Stimulated activated naive CD4-positive, alpha-beta T cell treated with Interleukin-2 at 50 U/mL for 16 hours (primary cell): ENCODE measurements around the gene DDX41.
"Not testable (repeated sequence)": the region's sequence is repeated elsewhere in the genome, so short reads cannot be mapped to it uniquely, and the experiment has no call there.

Experiments used
- DNase-seq: peaks from one replicate; lab custom pipeline; 2025; lab: John Stamatoyannopoulos, UW

The DDX41 gene

GRCh38 chr5:177498013-177498787, 18.6 kb downstream of the DDX41 start:
- no peak for DNase-seq

DNA sequence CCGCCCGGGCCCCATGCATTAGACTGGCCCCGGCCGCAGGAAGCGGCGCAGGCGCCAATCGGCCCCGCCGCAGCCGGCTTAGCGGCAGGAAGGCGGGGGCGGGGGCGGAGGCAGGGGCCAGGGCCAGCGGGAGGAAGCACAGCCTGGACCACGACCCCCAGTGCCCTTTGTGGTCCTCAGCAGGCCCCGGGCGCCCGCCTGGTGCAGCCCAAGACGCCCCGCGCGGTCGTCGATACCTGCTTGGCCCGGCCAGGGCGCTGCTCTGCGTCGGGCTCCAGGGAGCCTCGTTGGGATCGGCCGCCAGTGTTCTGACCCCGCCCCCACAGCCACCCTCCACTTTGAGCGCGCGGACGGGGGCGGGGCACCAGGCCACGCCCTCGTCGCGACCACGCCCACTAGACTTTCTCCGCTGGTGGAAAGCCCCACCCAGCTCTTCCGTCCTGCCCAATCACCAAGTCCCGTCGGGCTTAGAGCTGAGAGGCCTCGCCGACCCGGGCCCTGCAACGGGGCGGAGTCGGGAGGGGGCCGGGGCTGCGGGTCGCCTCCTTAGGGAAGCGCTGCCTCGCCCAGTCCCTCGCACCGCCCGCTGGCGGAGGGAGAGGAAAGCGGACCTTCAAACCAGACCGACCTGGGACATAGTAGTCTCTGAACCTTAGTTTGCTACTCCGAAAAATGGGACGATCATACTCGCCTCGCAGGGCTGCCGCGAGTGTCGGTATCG, 19.3 kb downstream of the DDX41 start, which contains the start of gene PDLIM7:
PDLIM7 (minus strand) TSS at position 313 of the 721 bp plus-strand sequence. CDS start 1,092 bp downstream, outside the sequence.
- DNase-seq = peak; percentile 91

- DNase-seq = no peak
Measured at GRCh38 chr5:177496727-177497291, 20.0 kb downstream of the DDX41 start.

GRCh38 chr5:177496070-177496726, 20.6 kb downstream of the DDX41 start:
- DNase-seq = no peak

DNA sequence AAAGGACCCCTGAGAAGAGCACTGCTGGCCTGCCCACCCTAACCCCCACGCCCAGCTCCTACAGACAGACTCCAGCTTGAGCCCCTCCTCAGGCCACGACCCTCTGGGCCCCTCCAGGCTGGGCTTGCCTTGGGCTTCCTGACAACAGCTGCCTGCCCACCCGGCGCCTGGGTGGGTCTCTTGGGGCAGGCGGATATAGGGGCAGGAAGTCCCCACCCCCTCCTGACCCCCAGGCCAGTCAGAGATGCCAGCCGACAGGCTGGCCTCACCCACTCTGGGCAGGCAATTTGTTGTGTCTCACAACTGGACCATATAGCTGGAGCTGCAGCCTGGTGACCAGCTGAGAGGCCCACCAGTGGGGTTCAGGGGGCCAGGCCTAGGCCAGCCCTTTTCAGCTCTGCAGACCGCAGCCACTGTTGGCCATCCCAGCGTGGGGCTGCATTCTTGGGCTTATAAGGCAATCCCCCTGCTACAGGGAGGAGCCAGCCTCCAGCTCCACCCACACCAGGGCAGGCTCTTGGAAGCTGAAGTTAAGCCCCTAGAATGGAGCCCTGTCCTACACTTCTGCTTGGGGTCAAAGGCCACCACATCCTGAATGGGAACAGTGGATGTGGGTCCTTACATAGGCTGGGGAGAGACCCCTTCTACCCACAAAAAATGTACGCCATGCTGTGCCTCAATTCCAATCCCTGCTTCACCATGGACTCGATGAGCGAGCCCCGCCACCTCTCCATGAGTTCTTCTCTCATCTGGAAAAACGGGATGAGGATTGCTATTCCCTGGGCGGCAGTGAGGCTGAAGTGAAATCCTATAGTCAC, 21.3 kb downstream of the DDX41 start:
- DNase-seq = no peak

DNA sequence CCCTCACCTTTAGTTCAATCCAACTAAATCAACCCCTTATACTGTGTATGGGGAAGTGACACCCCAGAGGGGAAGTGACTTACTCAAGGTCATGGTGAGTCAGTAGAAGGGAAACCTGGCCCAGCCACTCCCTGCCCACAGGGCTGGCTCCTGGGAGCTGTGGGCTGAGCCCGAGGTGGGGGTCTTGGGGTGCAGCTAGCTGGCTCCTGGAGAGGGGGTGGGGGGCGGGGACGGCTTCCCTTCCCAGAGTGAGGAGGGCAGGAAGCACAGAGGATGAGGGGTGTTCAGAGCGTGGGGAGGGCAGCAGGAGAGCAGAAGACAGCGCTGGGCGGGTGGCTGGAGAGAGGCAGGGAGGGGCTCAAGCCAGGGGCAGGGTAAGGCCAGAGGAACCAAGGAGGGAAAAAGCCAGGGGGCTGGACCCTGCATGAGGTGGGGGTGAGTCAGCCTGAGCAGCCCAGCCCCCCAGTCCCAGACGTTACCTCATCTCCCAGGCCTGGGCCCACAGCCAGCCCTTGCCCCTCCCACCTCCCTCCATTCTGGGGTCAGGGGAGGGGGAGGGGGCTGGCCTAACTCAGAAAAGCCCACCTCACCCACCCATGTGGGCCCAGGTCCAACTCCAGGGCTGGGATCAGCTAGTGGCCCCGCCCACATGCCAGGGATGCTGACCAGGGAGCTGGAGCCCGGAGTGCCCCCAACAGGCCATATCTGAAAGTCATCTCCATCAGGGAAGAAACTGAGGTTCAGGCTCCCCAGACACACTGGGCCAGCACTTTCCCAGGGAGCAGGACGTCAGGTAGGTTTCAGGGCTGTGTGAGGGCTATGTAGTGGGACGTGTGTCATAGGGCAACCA, 22.2 kb downstream of the DDX41 start:
- no peak for DNase-seq

DNA sequence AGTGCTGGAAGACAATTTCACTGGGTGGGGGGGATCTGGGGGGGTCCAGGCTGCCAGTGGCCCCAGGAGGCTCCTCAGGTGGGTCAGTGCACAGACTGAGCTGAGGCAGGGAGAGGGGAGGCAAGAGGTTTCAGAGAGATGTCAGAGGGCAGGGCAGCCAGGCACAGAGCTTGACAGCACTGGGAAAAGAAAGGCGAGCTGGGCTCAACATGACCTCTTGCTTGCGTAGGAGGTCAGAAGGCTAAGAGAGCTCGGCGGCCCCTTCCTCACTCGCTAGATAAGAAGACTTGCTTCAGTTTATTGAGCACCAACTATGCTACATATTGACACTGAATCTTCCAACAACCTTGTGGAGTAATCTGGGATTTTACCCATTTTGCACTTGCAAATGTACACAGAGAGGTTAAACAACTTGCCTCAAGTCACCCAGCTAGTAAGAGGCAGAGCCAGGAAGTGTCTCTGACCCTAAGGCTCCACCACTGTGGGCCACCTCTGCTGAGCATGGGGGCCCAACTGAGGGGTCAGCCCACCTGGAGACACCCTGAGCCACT, 22.9 kb downstream of the DDX41 start:
- DNase-seq = no peak

- DNase-seq = no peak
Measured at GRCh38 chr5:177492841-177493240, 23.9 kb downstream of the DDX41 start.

- DNase-seq = no peak
Measured at GRCh38 chr5:177491983-177492746, 24.6 kb downstream of the DDX41 start.

GRCh38 chr5:177491429-177491945, 25.3 kb downstream of the DDX41 start:
- DNase-seq = no peak

- no peak for DNase-seq
Measured at GRCh38 chr5:177490992-177491391, 25.8 kb downstream of the DDX41 start.

- no peak for DNase-seq
Measured at GRCh38 chr5:177490311-177490991, 26.3 kb downstream of the DDX41 start.

DNA sequence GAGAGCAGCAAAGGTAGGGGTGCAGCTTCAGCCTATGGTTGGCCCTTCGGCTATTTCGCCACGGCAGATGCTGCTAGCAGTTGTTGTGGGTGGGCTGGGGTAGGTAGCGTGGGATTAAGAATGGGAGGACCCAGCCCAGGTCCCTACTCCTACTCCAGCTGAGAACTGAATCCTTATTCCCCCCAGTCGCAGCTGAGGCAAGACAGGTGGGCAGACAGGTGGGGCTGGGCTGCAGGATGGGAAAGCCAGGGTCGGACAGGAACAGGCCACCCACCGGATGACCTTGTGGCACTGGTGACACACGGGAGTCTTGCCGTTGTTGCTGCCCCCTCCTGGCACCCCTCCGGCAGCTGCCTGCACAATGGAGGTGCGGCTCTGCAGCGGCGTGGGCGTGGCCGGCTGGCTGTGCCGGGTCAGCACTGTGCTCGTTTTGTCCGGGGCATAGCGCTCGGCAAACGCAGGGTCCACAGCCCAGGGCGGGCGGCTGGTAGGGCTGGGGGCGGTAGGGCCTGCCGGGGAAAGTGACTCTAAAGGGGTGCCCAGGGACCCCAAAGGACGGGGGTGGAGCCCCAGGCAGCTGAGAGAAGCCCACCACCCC, 27.5 kb downstream of the DDX41 start:
- DNase-seq = no peak

DNA sequence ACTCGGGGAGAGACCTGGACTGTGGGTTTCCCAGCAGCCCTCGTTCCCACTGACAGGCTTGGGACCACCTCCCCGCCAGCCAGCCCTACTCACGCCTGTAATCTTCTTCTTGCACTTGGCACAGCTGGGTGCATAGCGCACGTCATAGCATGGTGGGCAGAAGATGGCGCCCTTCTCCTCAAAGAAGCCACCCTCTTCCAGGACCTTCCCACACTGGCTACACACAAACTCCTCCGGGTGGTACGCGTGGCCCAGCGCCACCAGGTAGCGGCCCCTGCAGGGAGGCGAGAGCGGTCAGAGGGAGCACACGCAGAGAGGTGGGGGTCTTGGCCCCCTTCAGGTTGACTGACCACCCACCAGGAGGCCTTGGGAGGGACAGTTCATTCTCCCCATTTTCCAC, 28.8 kb downstream of the DDX41 start:
- no peak for DNase-seq

DNA sequence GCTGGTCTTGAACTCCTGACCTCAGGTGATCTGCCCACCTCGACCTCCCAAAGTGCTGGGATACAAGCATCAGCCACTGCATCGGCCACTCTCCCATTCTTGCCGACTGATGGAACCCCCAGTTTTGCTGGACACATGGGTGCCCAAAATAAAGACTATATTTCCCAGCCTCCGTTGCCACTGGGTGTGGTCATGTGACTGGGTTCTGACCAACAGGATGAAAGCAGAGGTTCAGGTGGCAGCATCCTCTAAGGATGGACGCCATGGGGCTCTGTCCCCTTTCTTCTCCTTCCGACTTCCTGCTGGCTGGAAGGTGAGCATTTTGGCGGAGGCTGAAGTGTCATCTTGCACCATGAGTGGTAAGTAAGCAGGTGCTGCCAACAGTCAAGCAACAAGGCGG, 29.6 kb downstream of the DDX41 start:
- DNase-seq = no peak

GRCh38 chr5:177486256-177486655, 30.5 kb downstream of the DDX41 start:
- no peak for DNase-seq

DNA sequence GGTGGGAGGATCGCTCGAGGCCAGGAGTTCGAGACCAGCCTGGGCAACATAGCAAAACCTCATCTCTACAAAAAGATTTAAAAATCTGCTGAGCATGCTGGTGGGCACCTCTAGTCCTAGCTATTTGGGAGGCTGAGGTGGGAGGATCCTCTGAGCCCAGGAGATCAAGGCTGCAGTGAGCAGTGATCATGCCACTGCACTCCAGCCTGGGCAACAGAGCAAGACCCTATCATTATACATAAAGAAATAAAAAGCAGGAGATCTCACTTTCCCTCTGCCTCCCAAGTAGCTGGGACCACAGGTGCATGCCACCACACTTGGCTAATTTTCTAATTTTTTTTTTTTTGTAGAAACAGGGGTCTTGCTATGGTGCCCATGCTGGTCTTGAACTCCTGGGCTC, 31.0 kb downstream of the DDX41 start:
- DNase-seq = not testable (repeated sequence)

DNA sequence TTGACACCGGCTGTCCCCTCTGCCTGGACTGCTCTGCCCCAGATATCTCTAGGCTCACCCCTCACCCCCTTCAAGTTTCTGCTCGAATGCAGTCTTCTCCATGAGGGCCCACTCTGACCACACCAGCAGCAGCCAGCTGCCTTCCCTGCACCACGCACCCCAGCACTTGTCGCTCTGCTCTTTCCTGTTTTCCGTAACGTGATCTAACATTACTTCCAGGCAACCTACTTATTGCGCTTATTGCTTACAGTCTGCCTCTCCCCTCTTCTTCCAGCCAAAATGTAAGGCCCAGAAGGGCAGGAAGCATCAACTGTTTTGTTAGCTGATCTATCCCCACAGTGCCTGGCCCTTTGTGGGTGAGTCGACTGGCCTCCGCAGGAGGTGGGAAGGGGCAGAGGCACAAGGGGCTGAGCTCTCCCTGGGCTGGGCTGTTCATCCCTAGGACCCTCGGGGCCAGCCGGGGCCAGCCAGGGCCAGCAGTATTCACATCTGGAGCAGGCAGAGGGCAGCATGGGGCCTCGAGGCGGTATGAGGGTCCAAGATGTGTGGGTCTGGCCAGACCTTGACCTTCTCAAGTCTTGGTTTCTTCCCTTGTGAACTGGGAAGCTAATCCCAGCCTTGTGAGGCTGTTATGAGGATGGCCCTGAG, 31.7 kb downstream of the DDX41 start:
- no peak for DNase-seq
